SK-N-SH (cell line): ENCODE data around the gene C1orf159. TPM values are rescaled to one million over a fixed set of nuclear protein-coding genes. Genes with fewer than 3 reads are reported as not detected.

Source experiments
- CTCF ChIA-PET: fragments of 300-600, 350-600 bp; formaldehyde crosslinking; extraction: SDS; loops from one replicate; lab custom pipeline; 2021; lab: Yijun Ruan, JAX
- POLR2A ChIA-PET: fragments of 350-600 bp; sonication (Branson Sonifier 250); formaldehyde crosslinking; extraction: SDS; loops from one replicate; lab custom pipeline; 2020; ENCODE audit warnings: antibody characterized with exemption, inconsistent platforms; lab: Yijun Ruan, JAX
- DNase-seq: peaks from one replicate; pipeline ENCODE4 v3.0.0; 2012
- H2AFZ ChIP-seq: fragments of 200-600 bp; sonication (generic); 2 replicates; pipeline ENCODE4 v1.8.1; 2016; ENCODE audit warnings: antibody characterized with exemption, mild to moderate bottlenecking, low read depth
- H3F3A ChIP-seq: fragments of 200-600 bp; sonication (generic); replicated peaks from 2 replicates; pipeline ENCODE3; 2016; ENCODE audit warnings: antibody characterized with exemption, mild to moderate bottlenecking; ENCODE audit not compliant: insufficient read depth
- H3K27ac ChIP-seq, 2 experiments: fragments of 200-500 bp in 1 of 2; fragments of 200-600 bp in 1 of 2; sonication (Bioruptor generic) in 1 of 2; sonication (generic), shearing (Covaris generic) in 1 of 2; 2 replicates each; pipeline versions ENCODE4 v1.5.1 to v1.6.1; 2014 to 2016; ENCODE audit warnings: low read depth in 2 of 2, inconsistent platforms in 1 of 2, low read length in 1 of 2, mild to moderate bottlenecking in 1 of 2, mixed read lengths in 1 of 2
- H3K27me3 ChIP-seq: fragments of 200-600 bp; sonication (generic), shearing (Covaris generic); 2 replicates; pipeline ENCODE4 v1.6.1; 2016; ENCODE audit warnings: mixed run types; ENCODE audit not compliant: insufficient read depth
- H3K36me3 ChIP-seq, 2 experiments: fragments of 200-500 bp in 1 of 2; fragments of 200-600 bp in 1 of 2; sonication (Bioruptor generic) in 1 of 2; sonication (generic) in 1 of 2; replicated peaks in 1 of 2; 2 replicates each; pipeline versions ENCODE3 to v1.5.1; 2014 to 2016; ENCODE audit warnings: low read length in 1 of 2, mild to moderate bottlenecking in 1 of 2; ENCODE audit not compliant: insufficient read depth in 2 of 2, control insufficient read depth in 1 of 2
- H3K4me1 ChIP-seq, 2 experiments: fragments of 200-500 bp in 1 of 2; fragments of 200-600 bp in 1 of 2; sonication (Bioruptor generic) in 1 of 2; sonication (generic), shearing (Covaris generic) in 1 of 2; 2 replicates each; pipeline versions ENCODE4 v1.5.1 to v1.6.1; 2014 to 2016; ENCODE audit warnings: low read depth in 1 of 2, low read length in 1 of 2, mixed run types in 1 of 2; ENCODE audit not compliant: insufficient read depth in 2 of 2, control insufficient read depth in 1 of 2
- H3K4me2 ChIP-seq: fragments of 200-600 bp; sonication (generic), shearing (Covaris generic); 2 replicates; pipeline ENCODE4 v1.6.1; 2017; ENCODE audit warnings: mixed run types
- H3K4me3 ChIP-seq, 2 experiments: fragments of 200-500 bp in 1 of 2; fragments of 200-600 bp in 1 of 2; sonication (Bioruptor generic) in 1 of 2; sonication (generic), shearing (Covaris generic) in 1 of 2; 2 replicates each; pipeline versions ENCODE4 v1.5.1 to v1.8.1; 2014 to 2016; ENCODE audit warnings: low read depth in 2 of 2, inconsistent platforms in 1 of 2, low read length in 1 of 2, mild to moderate bottlenecking in 1 of 2, mixed read lengths in 1 of 2, moderate library complexity in 1 of 2
- H3K79me2 ChIP-seq: fragments of 200-600 bp; sonication (generic); 2 replicates; pipeline ENCODE4 v1.8.1; 2017; ENCODE audit warnings: mild to moderate bottlenecking; ENCODE audit not compliant: insufficient read depth
- H3K9ac ChIP-seq: fragments of 200-600 bp; sonication (generic); 2 replicates; pipeline ENCODE4 v1.6.1; 2017; ENCODE audit warnings: mixed run types
- H3K9me2 ChIP-seq: fragments of 200-600 bp; sonication (generic); 2 replicates; pipeline ENCODE4 v1.6.1; 2017; ENCODE audit warnings: mixed run types
- H3K9me3 ChIP-seq: fragments of 200-600 bp; sonication (generic); 2 replicates; pipeline ENCODE4 v1.6.1; 2017; ENCODE audit warnings: mixed run types, mild to moderate bottlenecking, moderate library complexity
- H4K20me1 ChIP-seq: fragments of 200-600 bp; sonication (generic); 2 replicates; pipeline ENCODE4 v1.6.1; 2017; ENCODE audit warnings: mild to moderate bottlenecking, mixed run types; ENCODE audit not compliant: insufficient read depth
- ELF1 ChIP-seq: IDR thresholded peaks from 2 replicates; pipeline ENCODE4 v1.4.0; 2012
- EP300 ChIP-seq, 2 experiments: IDR thresholded peaks; 2 replicates each; pipeline versions ENCODE4 v1.4.0 to v1.6.1; 2012; ENCODE audit warnings: borderline replicate concordance in 1 of 2, low read depth in 1 of 2, low read length in 1 of 2
- EZH2phosphoT487 ChIP-seq: fragments of 200-600 bp; sonication (generic); IDR thresholded peaks from 2 replicates; pipeline ENCODE4 v1.6.1; 2017; ENCODE audit warnings: low read depth, mixed run types, mild to moderate bottlenecking, antibody characterized with exemption, moderate library complexity, borderline replicate concordance
- FOXJ3 ChIP-seq: sonication (generic); formaldehyde crosslinking; IDR thresholded peaks from 2 replicates; pipeline ENCODE4 v1.5.1; 2020; ENCODE audit warnings: mild to moderate bottlenecking, missing genetic modification reagents
- GATA2 ChIP-seq: sonication (generic); formaldehyde crosslinking; IDR thresholded peaks from 2 replicates; pipeline ENCODE4 v1.5.0; 2020; ENCODE audit warnings: mild to moderate bottlenecking, missing genetic modification reagents
- MXI1 ChIP-seq: IDR thresholded peaks from 2 replicates; pipeline ENCODE4 v1.6.1; 2012; ENCODE audit warnings: mild to moderate bottlenecking, low read depth, low read length, improper control_type of control experiment
- NFIC ChIP-seq: IDR thresholded peaks from 2 replicates; pipeline ENCODE4 v1.4.0; 2012; ENCODE audit warnings: borderline replicate concordance
- SMC3 ChIP-seq: IDR thresholded peaks from 2 replicates; pipeline ENCODE4 v1.6.1; 2012; ENCODE audit warnings: low read depth, low read length, improper control_type of control experiment
- TAF1 ChIP-seq: IDR thresholded peaks from 2 replicates; pipeline ENCODE4 v1.6.1; 2012; ENCODE audit warnings: low read depth, mild to moderate bottlenecking, low read length, moderate library complexity, borderline replicate concordance
- TCF12 ChIP-seq: IDR thresholded peaks from 2 replicates; pipeline ENCODE4 v1.4.0; 2012
- WGBS: methylation state at CpG from one replicate; pipeline ENCODE4 v1.1.6; 2017; ENCODE audit warnings: low lambda C conversion rate; 5-methylcytosine and 5-hydroxymethylcytosine counted together
- polyA plus RNA-seq, 3 experiments: library from polyadenylated mRNA; depleted of rRNA; stranded (reverse); fragments of >200 nt; gene quantifications; 2 replicates each; pipeline ENCODE4 v1.2.3, GENCODE V29; 2012
- TF ChIP-seq, protein P1 (sequence below): IDR thresholded peaks from 2 replicates; pipeline ENCODE4; 2012
- TF ChIP-seq, protein P2 (sequence below): fragments of 200-600 bp; sonication (generic); IDR thresholded peaks from 2 replicates; pipeline ENCODE4 v1.6.1; 2017; ENCODE audit warnings: antibody characterized with exemption, mild to moderate bottlenecking, moderate library complexity

Gene C1orf159
- polyA plus RNA-seq, 1 of the 3 experiments (the other 2 are of a cell fraction): 10.2 TPM

DNA sequence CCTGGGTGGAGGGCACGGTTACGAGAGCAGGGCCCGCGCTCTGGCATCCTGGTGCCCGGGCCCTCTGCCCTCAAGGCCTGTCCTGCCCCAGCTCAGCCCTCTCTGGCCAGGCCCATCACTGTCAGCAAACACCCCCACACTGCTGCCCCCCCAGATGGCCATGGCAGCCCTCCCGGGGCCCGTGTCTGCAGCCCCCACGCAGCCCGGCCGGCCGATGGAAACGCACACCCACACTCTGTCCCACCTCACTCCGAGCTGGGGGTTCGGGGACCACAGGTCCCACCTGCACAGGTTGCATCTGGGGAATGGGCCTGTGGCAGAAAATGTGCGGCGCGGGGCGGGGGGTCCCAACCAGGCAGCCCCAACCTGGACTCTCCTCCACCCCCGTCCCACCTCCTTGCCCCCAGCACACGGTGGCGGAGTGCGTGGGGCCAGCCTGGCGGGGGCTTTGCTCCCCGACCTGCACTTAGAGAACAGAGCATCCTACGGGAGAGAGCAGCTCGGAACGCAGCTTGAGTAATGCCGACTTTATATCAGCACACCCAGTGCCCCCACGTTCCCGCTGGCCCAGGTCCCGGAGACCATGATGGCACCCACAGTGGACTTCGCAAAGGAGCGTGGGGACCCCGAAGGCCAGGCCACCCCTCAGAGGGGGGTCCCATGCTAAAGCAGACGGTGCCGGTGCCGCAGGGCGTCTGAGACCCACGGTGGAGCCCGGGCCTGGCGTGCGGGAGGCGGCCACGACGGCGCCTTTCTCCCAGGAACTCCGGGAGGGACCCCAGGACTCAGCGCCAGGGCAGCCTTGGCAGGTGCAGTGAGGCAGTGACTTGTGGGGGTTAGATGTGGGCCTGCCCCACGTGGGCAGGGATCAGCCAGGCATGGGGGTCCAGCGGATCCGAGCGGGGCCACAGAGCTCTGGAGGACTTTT, 34.3 kb downstream of the C1orf159 start:
- Histone ChIP-seq H3K4me3 (no peak overlapping the region), H3K27ac (peak overlapping the region in 1 of 2 experiments; percentile 53; a peak in 2 of 4 replicates), H4K20me1 (no peaks in the 10 kb centered on the region), H3F3A (no peaks in the 10 kb centered on the region), H3K4me1 (peaks cover 4 to 18% of the 10 kb centered on the region in 2 experiments; a peak in 2 of 4 replicates), H3K36me3 (no peaks in the 10 kb centered on the region), H3K79me2 (no peaks in the 10 kb centered on the region), H3K27me3 (no peaks in the 10 kb centered on the region), H2AFZ (no peak overlapping the region), H3K9me2 (no peaks in the 10 kb centered on the region), H3K9me3 (no peaks in the 10 kb centered on the region), H3K4me2 (no peak overlapping the region), H3K9ac (no peak overlapping the region)
- 86% methylated on average over 21 of the region's 52 CpGs for WGBS
- peak; percentile 21 for DNase-seq
- ChIA-PET POLR2A (no interaction called here), CTCF (interaction anchor here (1.7 kb wide), 1 partner anchor 17 kb away, joined by 5 read pairs; no protein-coding TSS in a partner anchor)
- no peak for TF ChIP-seq EP300 (IDR thresholded peaks at IDR 0.05; ENCODE audit: borderline replicate concordance in 1 of 2, low read depth in 1 of 2, low read length in 1 of 2)
- TF ChIP-seq MXI1: no peak
- TF ChIP-seq GATA2 (CRISPR knock-in tag): no peak
- TF ChIP-seq, protein P1, sequence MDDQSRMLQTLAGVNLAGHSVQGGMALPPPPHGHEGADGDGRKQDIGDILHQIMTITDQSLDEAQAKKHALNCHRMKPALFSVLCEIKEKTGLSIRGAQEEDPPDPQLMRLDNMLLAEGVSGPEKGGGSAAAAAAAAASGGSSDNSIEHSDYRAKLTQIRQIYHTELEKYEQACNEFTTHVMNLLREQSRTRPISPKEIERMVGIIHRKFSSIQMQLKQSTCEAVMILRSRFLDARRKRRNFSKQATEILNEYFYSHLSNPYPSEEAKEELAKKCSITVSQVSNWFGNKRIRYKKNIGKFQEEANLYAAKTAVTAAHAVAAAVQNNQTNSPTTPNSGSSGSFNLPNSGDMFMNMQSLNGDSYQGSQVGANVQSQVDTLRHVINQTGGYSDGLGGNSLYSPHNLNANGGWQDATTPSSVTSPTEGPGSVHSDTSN: no peak
- no peak for TF ChIP-seq TCF12
- TF ChIP-seq TAF1: no peak
- TF ChIP-seq FOXJ3 (CRISPR knock-in tag): no peak
- TF ChIP-seq EZH2phosphoT487: no peak
- no peak for TF ChIP-seq SMC3
- TF ChIP-seq, protein P2, sequence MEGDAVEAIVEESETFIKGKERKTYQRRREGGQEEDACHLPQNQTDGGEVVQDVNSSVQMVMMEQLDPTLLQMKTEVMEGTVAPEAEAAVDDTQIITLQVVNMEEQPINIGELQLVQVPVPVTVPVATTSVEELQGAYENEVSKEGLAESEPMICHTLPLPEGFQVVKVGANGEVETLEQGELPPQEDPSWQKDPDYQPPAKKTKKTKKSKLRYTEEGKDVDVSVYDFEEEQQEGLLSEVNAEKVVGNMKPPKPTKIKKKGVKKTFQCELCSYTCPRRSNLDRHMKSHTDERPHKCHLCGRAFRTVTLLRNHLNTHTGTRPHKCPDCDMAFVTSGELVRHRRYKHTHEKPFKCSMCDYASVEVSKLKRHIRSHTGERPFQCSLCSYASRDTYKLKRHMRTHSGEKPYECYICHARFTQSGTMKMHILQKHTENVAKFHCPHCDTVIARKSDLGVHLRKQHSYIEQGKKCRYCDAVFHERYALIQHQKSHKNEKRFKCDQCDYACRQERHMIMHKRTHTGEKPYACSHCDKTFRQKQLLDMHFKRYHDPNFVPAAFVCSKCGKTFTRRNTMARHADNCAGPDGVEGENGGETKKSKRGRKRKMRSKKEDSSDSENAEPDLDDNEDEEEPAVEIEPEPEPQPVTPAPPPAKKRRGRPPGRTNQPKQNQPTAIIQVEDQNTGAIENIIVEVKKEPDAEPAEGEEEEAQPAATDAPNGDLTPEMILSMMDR: no peak

DNA sequence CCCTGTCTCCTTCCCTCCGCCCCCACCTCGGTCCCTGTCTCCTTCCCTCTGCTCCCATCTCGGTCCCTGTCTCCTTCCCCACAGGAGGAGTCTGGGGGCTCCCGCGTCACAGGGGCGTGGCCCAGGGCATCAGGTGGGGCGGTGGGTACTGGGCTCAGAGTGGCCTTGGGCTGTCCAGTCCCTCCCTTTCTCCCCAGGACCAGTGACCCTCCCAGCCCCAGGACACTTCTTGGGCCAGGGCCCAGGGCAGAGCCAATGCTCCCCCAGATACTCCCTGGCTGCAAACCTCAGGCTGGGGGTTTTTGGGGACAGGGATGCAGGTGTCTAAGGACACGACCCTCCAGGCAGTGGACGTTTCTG, 35.0 kb downstream of the C1orf159 start:
- Histone ChIP-seq H3K36me3 (no peaks in the 10 kb centered on the region), H3K79me2 (no peaks in the 10 kb centered on the region), H4K20me1 (no peaks in the 10 kb centered on the region), H3K4me3 (no peak overlapping the region), H3K4me2 (no peak overlapping the region), H3K27me3 (no peaks in the 10 kb centered on the region), H3K9me3 (no peaks in the 10 kb centered on the region), H3K9ac (no peak overlapping the region), H2AFZ (no peak overlapping the region)
- peak; percentile 74 for DNase-seq
- POLR2A ChIA-PET: no interaction called here
- CTCF ChIA-PET: interaction anchor here (1.7 kb wide), 1 partner anchor 17 kb away, joined by 5 read pairs; no protein-coding TSS in a partner anchor
- TF ChIP-seq ELF1 (no peak), NFIC (no peak)
- TF ChIP-seq, all 33 proteins: peak for 0
- peaks cover 4 to 18% of the 10 kb centered on the region in 2 experiments; a peak in 2 of 4 replicates for H3K4me1 ChIP-seq
- 34% methylated on average over 7 of the region's 9 CpGs for WGBS
- no peaks in the 10 kb centered on the region for H3F3A ChIP-seq
- H3K27ac ChIP-seq: peak overlapping the region in 1 of 2 experiments; percentile 53; a peak in 2 of 4 replicates
- no peaks in the 10 kb centered on the region for H3K9me2 ChIP-seq
